ENCODE measurements around the gene SH3BGRL. TPM values are rescaled to one million over a fixed set of nuclear protein-coding genes. Genes with fewer than 3 reads are reported as not detected.
"Not testable (repeated sequence)": the region's sequence is repeated elsewhere in the genome, so short reads cannot be mapped to it uniquely, and the experiment has no call there.

The SH3BGRL gene
- total and polyA plus RNA-seq, 2 of the 13 experiments (the other 11 are each of a cell fraction or from before 2014, with no cell fraction given): 8.9 to 11.4 TPM

DNA sequence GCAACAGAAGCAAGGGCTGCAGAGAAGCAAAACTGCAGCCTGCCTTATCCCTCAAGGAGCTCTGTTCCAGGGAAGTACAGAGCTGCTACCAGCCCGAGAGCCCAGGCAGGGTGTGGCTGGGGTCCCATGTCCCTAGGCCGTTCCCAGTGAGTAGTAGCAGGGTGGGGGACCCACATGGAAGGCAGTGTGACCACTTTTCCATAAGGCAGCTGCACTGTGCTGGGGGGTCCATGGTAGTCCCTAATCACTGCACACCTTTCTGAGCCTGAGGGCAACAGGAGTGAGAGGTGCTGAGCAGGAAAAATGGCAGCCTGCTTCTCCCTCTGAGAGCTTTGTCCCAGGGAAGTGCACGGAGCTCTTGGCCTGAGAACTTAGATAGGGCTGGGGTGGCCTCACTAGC is 135.9 kb downstream of the SH3BGRL start (continued):
- TF ChIP-seq, protein P1, sequence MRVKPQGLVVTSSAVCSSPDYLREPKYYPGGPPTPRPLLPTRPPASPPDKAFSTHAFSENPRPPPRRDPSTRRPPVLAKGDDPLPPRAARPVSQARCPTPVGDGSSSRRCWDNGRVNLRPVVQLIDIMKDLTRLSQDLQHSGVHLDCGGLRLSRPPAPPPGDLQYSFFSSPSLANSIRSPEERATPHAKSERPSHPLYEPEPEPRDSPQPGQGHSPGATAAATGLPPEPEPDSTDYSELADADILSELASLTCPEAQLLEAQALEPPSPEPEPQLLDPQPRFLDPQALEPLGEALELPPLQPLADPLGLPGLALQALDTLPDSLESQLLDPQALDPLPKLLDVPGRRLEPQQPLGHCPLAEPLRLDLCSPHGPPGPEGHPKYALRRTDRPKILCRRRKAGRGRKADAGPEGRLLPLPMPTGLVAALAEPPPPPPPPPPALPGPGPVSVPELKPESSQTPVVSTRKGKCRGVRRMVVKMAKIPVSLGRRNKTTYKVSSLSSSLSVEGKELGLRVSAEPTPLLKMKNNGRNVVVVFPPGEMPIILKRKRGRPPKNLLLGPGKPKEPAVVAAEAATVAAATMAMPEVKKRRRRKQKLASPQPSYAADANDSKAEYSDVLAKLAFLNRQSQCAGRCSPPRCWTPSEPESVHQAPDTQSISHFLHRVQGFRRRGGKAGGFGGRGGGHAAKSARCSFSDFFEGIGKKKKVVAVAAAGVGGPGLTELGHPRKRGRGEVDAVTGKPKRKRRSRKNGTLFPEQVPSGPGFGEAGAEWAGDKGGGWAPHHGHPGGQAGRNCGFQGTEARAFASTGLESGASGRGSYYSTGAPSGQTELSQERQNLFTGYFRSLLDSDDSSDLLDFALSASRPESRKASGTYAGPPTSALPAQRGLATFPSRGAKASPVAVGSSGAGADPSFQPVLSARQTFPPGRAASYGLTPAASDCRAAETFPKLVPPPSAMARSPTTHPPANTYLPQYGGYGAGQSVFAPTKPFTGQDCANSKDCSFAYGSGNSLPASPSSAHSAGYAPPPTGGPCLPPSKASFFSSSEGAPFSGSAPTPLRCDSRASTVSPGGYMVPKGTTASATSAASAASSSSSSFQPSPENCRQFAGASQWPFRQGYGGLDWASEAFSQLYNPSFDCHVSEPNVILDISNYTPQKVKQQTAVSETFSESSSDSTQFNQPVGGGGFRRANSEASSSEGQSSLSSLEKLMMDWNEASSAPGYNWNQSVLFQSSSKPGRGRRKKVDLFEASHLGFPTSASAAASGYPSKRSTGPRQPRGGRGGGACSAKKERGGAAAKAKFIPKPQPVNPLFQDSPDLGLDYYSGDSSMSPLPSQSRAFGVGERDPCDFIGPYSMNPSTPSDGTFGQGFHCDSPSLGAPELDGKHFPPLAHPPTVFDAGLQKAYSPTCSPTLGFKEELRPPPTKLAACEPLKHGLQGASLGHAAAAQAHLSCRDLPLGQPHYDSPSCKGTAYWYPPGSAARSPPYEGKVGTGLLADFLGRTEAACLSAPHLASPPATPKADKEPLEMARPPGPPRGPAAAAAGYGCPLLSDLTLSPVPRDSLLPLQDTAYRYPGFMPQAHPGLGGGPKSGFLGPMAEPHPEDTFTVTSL (CRISPR knock-in tag; IDR thresholded peaks at IDR 0.05; ENCODE audit: borderline replicate concordance): no peak

DNA sequence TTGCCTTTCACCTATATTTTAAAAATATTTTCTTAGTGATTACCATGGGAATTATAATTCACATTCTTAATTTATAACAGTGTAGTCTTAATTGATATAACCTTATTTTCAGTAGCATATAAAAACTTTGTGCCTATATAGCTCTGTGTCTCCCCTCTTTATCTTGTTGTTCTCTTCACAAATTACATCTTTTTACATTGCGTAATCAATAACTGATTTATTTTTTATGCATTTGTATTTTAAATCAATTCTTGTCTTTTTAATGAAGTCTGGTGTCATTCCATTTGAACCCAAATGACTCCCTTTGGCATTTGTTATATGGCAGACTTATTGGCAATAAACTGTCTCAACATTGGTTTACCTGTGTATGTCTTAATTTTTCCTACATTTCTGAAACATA is 137.0 kb downstream of the SH3BGRL start:
- Histone ChIP-seq H3K4me2 (ENCODE audit: low read depth, low read length) (no peak overlapping the region), H3K27ac (ENCODE audit: extremely low read length, insufficient read depth, low read length) (no peak overlapping the region), H3K36me3 (replicated peaks in 1 of 2; ENCODE audit: control insufficient read depth in 1 of 2, insufficient read depth in 2 of 2, low read length in 2 of 2) (no peaks in the 10 kb centered on the region), H3K79me2 (ENCODE audit: insufficient read depth, low read length) (no peaks in the 10 kb centered on the region), H3K27me3 (ENCODE audit: control insufficient read depth in 1 of 2, insufficient read depth in 2 of 2, low read length in 2 of 2) (no peaks in the 10 kb centered on the region), H2AFZ (ENCODE audit: low read length) (no peak overlapping the region), H3K4me3 (replicated peaks in 1 of 3; ENCODE audit: insufficient read depth in 1 of 3, low read depth in 2 of 3, low read length in 3 of 3) (no peak overlapping the region), H3K9ac (ENCODE audit: insufficient read depth, low read depth, low read length) (no peak overlapping the region), H4K20me1 (ENCODE audit: insufficient read depth, low read length) (no peaks in the 10 kb centered on the region), H3K9me3 (ENCODE audit: low read length) (no peaks in the 10 kb centered on the region), H3K4me1 (ENCODE audit: insufficient read depth, low read length) (no peaks in the 10 kb centered on the region)
- in situ Hi-C loops (cut with HindIII; ENCODE audit: extremely low pct_ligation_motif_present, low pct_unique_long_range_greater_than_20kb) (no loop called here), intact Hi-C loops (cut with micrococcal nuclease; ENCODE audit: unreplicated experiment) (no loop called here)
- no peak for TF ChIP-seq ZMAT3 (CRISPR knock-in tag; conservative IDR thresholded peaks at IDR 0.05)
- peak; percentile 2; the same call in 1 of the 2 replicates for TF ChIP-seq CEBPB (IDR thresholded peaks at IDR 0.05; ENCODE audit: borderline replicate concordance, low read depth, low read length)
- no peak for TF ChIP-seq KLF9 (CRISPR knock-in tag; IDR thresholded peaks at IDR 0.05; ENCODE audit: low read depth)
- TF ChIP-seq, protein P2, sequence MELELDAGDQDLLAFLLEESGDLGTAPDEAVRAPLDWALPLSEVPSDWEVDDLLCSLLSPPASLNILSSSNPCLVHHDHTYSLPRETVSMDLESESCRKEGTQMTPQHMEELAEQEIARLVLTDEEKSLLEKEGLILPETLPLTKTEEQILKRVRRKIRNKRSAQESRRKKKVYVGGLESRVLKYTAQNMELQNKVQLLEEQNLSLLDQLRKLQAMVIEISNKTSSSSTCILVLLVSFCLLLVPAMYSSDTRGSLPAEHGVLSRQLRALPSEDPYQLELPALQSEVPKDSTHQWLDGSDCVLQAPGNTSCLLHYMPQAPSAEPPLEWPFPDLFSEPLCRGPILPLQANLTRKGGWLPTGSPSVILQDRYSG (CRISPR knock-in tag; IDR thresholded peaks at IDR 0.05): no peak
- no peak for TF ChIP-seq ZNF326 (CRISPR knock-in tag; IDR thresholded peaks at IDR 0.05; ENCODE audit: borderline replicate concordance)
- no peak for TF ChIP-seq NPAS2 (CRISPR knock-in tag; IDR thresholded peaks at IDR 0.05; ENCODE audit: borderline replicate concordance)
- TF ChIP-seq TEAD2 (CRISPR knock-in tag; IDR thresholded peaks at IDR 0.05): no peak
- 83% methylated on average over 1 of the region's 1 CpG for WGBS (ENCODE audit: low lambda C conversion rate)
- ChIA-PET POLR2A (no interaction called here), CTCF (ENCODE audit: low intra/inter-chr PET ratio, low total read pairs) (no interaction called here)
- FAIRE-seq (no peak), DNase-seq (ENCODE audit: low spot score) (no peak), ATAC-seq (no peak)
- BruUV-seq (replicated peaks): no TSS peak

DNA sequence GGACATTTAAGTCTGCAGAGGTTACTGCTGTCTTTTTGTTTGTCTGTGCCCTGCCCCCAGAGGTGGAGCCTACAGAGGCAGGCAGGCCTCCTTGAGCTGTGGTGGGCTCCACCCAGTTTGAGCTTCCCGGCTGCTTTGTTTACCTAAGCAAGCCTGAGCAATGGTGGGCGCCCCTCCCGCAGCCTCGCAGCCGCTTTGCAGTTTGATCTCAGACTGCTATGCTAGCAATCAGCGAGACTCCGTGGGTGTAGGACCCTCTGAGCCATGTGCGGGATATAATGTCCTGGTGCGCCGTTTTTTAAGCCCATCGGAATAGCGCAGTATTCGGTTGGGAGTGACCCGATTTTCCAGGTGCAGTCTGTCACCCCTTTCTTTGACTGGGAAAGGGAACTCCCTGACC is 143.4 kb downstream of the SH3BGRL start:
- H3K4me1 ChIP-seq (ENCODE audit: insufficient read depth, low read length): not testable (repeated sequence)

More for the DNA sequence above, 143.4 kb downstream of the SH3BGRL start:
- H3K9me3 ChIP-seq (ENCODE audit: low read length); H3K4me2 ChIP-seq (ENCODE audit: low read depth, low read length); FAIRE-seq; H3K36me3 ChIP-seq (replicated peaks in 1 of 2; ENCODE audit: control insufficient read depth in 1 of 2, insufficient read depth in 2 of 2, low read length in 2 of 2); BruUV-seq (replicated peaks); DNase-seq (ENCODE audit: low spot score); H3K4me3 ChIP-seq (replicated peaks in 1 of 3; ENCODE audit: insufficient read depth in 1 of 3, low read depth in 2 of 3, low read length in 3 of 3); CTCF ChIA-PET (ENCODE audit: low intra/inter-chr PET ratio, low total read pairs); in situ Hi-C loops (cut with HindIII; ENCODE audit: extremely low pct_ligation_motif_present, low pct_unique_long_range_greater_than_20kb); H3K9ac ChIP-seq (ENCODE audit: insufficient read depth, low read depth, low read length); H3K79me2 ChIP-seq (ENCODE audit: insufficient read depth, low read length); H3K27me3 ChIP-seq (ENCODE audit: control insufficient read depth in 1 of 2, insufficient read depth in 2 of 2, low read length in 2 of 2); POLR2A ChIA-PET; H4K20me1 ChIP-seq (ENCODE audit: insufficient read depth, low read length); intact Hi-C loops (cut with micrococcal nuclease; ENCODE audit: unreplicated experiment); H2AFZ ChIP-seq (ENCODE audit: low read length); ATAC-seq; H3K27ac ChIP-seq (ENCODE audit: extremely low read length, insufficient read depth, low read length): not testable (repeated sequence)
- no CpG with 5 or more reads among the region's 14 CpGs for WGBS (ENCODE audit: low lambda C conversion rate)

Measured in HepG2 (cell line).